ENCODE measurements around the gene CLDN15.
"Not testable (repeated sequence)": the region's sequence is repeated elsewhere in the genome, so short reads cannot be mapped to it uniquely, and the experiment has no call there.

- peak in 1 of 6 experiments; percentile 22 for TF ChIP-seq CTCF (IDR thresholded peaks at IDR 0.05)
- TF ChIP-seq POLR2A (IDR thresholded peaks at IDR 0.05) = not testable (repeated sequence)
These were observed 48.3 kb upstream of the CLDN15 start for GRCh38 chr7:101285880-101286279.
